ENCODE results near the gene OIT3.
"Not testable (repeated sequence)": the region's sequence is repeated elsewhere in the genome, so short reads cannot be mapped to it uniquely, and the experiment has no call there.

Gene OIT3

GRCh38 chr10:72904806-72905205 lies 11.3 kb downstream of the OIT3 start:
- no peak for DNase-seq

GRCh38 chr10:72906446-72906845 lies 12.9 kb downstream of the OIT3 start:
- no peak for DNase-seq

GRCh38 chr10:72910705-72911104 lies 17.2 kb downstream of the OIT3 start:
- DNase-seq, result no peak

- DNase-seq, result no peak
Measured at GRCh38 chr10:72911758-72912157, 18.2 kb downstream of the OIT3 start.

GRCh38 chr10:72912736-72913135 lies 19.2 kb downstream of the OIT3 start:
- DNase-seq, result no peak

GRCh38 chr10:72913287-72913686 lies 19.7 kb downstream of the OIT3 start:
- no peak for DNase-seq

- not testable (repeated sequence) for DNase-seq
Measured at GRCh38 chr10:72917201-72917600, 23.7 kb downstream of the OIT3 start.

GRCh38 chr10:72917803-72918332 lies 24.3 kb downstream of the OIT3 start:
- not testable (repeated sequence) for DNase-seq

- DNase-seq, result no peak
Measured at GRCh38 chr10:72918352-72918751, 24.8 kb downstream of the OIT3 start.

- not testable (repeated sequence) for DNase-seq
Measured at GRCh38 chr10:72921147-72921683, 27.7 kb downstream of the OIT3 start.

GRCh38 chr10:72924351-72924750 lies 30.8 kb downstream of the OIT3 start:
- DNase-seq, result no peak

GRCh38 chr10:72925951-72926465 lies 32.5 kb downstream of the OIT3 start:
- DNase-seq, result no peak

GRCh38 chr10:72927485-72927884 lies 33.9 kb downstream of the OIT3 start:
- DNase-seq, result no peak

GRCh38 chr10:72928798-72929197 lies 35.3 kb downstream of the OIT3 start:
- no peak for DNase-seq

- no peak for DNase-seq
Measured at GRCh38 chr10:72930276-72930675, 36.7 kb downstream of the OIT3 start.

GRCh38 chr10:72932259-72933015 lies 38.9 kb downstream of the OIT3 start:
- no peak for DNase-seq

- no peak for DNase-seq
Measured at GRCh38 chr10:72935361-72935760, 41.8 kb downstream of the OIT3 start.

GRCh38 chr10:72943498-72944234 lies 50.1 kb downstream of the OIT3 start:
- no peak for DNase-seq

GRCh38 chr10:72946963-72947362 lies 53.4 kb downstream of the OIT3 start:
- DNase-seq, result no peak

- DNase-seq, result no peak
Measured at GRCh38 chr10:72948762-72949161, 55.2 kb downstream of the OIT3 start.

- no peak for DNase-seq
Measured at GRCh38 chr10:72951760-72952159, 58.2 kb downstream of the OIT3 start.

- no peak for DNase-seq
Measured at GRCh38 chr10:72952189-72952588, 58.6 kb downstream of the OIT3 start.

- DNase-seq, result no peak
Measured at GRCh38 chr10:72952642-72953158, 59.2 kb downstream of the OIT3 start.
